Nephron progenitor cell (in vitro differentiated cells): ENCODE results near the gene ZFC3H1.

Experiments used
- DNase-seq: peaks from one replicate; pipeline ENCODE4 v3.0.0; 2021
- H3K27ac Mint-ChIP-seq: 2 replicates; pipeline ENCODE4 v1.8.0; 2021; ENCODE audit warnings: mild to moderate bottlenecking, moderate library complexity, mixed read lengths
- H3K27me3 Mint-ChIP-seq: 2 replicates; pipeline ENCODE4 v1.8.0; 2021; ENCODE audit warnings: mild to moderate bottlenecking, low read depth, mixed read lengths; ENCODE audit not compliant: poor library complexity
- H3K36me3 Mint-ChIP-seq: 2 replicates; pipeline ENCODE4 v1.8.0; 2021; ENCODE audit warnings: low read depth, mixed read lengths
- H3K4me1 Mint-ChIP-seq: 2 replicates; pipeline ENCODE4 v1.8.0; 2021; ENCODE audit warnings: mixed read lengths
- H3K4me3 Mint-ChIP-seq: 2 replicates; pipeline ENCODE4 v1.8.0; 2021; ENCODE audit warnings: mild to moderate bottlenecking, moderate library complexity, mixed read lengths
- H3K9me3 Mint-ChIP-seq: 2 replicates; pipeline ENCODE4 v1.8.0; 2021; ENCODE audit warnings: mild to moderate bottlenecking, moderate library complexity, mixed read lengths
- TF ChIP-seq, protein P1 (sequence below): fragments of 200-600 bp; sonication (generic); IDR thresholded peaks from 2 replicates; pipeline ENCODE4 v1.5.0; 2021; ENCODE audit warnings: antibody characterized with exemption

ZFC3H1 gene

DNA sequence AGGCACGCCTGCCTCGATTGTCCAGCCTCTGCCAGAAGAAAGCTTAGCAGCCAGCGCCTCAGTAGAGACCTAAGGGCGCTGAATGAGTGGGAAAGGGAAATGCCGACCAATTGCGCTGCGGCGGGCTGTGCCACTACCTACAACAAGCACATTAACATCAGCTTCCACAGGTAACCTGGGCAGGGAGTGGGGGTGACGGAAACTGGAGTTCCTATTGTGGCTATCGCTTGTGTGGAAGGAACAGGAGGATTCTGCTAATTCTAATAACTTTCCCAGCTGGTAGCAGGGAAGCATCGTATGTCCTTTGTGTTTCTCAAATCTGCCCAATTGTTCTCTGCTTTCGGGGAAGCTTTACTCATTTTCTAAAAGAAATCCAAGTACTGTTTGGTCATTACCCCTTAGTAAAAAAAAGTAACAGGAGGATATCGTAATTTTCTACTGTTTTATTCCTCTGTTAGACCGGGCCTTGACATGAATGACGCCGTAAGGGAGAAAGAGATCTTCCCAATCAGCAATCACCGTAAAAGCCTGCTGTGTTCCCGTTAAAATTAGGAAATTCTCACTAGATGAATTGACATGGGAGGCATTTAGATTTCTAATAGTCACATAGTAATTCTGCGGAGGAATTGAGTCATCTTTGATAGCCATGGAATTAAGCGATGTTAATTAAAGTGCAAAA, 902 bp upstream of the ZFC3H1 start:
- TF ChIP-seq, protein P1, sequence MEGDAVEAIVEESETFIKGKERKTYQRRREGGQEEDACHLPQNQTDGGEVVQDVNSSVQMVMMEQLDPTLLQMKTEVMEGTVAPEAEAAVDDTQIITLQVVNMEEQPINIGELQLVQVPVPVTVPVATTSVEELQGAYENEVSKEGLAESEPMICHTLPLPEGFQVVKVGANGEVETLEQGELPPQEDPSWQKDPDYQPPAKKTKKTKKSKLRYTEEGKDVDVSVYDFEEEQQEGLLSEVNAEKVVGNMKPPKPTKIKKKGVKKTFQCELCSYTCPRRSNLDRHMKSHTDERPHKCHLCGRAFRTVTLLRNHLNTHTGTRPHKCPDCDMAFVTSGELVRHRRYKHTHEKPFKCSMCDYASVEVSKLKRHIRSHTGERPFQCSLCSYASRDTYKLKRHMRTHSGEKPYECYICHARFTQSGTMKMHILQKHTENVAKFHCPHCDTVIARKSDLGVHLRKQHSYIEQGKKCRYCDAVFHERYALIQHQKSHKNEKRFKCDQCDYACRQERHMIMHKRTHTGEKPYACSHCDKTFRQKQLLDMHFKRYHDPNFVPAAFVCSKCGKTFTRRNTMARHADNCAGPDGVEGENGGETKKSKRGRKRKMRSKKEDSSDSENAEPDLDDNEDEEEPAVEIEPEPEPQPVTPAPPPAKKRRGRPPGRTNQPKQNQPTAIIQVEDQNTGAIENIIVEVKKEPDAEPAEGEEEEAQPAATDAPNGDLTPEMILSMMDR: no peak
- peaks cover 3% of the 10 kb centered on the region for H3K9me3 Mint-ChIP-seq

DNA sequence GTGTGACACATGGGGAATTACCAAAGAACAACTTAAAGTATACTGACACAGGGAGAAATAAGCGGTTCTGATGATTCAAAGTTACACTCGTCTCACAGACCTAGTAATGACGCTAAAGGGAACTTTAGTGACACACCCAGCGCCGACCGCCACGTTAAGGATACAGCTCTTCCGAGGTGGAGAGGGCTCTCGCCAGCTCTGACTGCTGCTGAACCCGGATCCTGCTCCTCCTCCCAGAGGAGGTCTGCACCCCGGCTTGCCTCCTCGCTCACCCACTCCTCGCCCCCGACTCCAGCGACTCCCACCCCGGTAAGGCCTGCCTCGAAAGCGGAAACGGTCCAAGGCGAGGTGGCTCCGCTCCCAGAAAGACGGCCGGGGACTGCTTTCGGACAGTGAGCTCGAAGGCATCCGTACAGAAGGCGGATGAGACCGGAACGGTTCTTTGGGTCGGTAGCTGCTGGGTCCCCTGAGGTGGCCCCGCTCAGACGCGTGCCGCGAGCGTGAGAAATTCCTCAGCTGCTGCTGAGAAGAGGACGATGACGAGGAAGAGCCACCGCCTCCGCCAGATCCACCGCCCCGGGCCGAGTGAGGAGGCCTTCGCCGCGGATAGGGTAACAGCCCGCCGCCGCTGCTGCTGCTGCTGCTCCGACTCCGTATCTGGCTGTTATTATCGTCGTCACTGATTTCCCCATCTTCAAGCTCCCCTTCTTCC, 643 bp downstream of the ZFC3H1 start:
- TF ChIP-seq, protein P1: no peak
- DNase-seq: peak; percentile 75
- H3K36me3 Mint-ChIP-seq: peaks cover 25% of the 10 kb centered on the region
- H3K4me3 Mint-ChIP-seq: peak overlapping the region; percentile 100
- H3K4me1 Mint-ChIP-seq: peaks cover 29% of the 10 kb centered on the region
- peak overlapping the region; percentile 100 for H3K27ac Mint-ChIP-seq
- H3K27me3 Mint-ChIP-seq: no peaks in the 10 kb centered on the region
- H3K9me3 Mint-ChIP-seq: peaks cover 3% of the 10 kb centered on the region

More for the DNA sequence above, 902 bp upstream of the ZFC3H1 start:
- Mint-ChIP-seq H3K4me1 (peaks cover 29% of the 10 kb centered on the region), H3K36me3 (peaks cover 27% of the 10 kb centered on the region), H3K27ac (peak overlapping the region; percentile 100), H3K27me3 (no peaks in the 10 kb centered on the region), H3K4me3 (peak overlapping the region; percentile 100)
- no peak for DNase-seq

DNA sequence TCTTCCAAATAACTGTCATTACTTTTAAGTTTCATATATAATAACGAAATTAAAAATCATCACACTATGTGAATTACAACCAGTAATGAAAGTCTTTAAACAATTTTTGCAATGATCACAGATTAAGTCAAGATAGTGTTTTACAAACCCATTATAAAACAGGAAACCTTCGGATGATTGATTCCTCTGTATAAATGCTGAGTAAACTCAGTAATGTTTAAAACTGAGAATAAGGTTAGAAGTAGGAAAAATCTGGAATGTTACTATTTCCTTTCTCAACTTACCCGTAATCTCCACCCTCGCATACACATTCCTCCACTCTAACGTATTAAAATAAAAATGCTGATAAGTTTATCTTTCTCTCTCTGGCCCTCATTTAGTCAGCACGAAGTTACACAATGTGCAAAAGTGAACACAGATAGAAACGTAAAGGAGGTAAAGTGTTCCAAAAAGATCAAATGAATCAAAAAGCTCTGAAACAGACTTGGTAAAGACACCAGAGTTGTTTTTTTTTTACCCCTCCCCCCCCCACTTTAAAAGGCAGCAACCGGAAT, 1.6 kb downstream of the ZFC3H1 start:
- H3K4me1 Mint-ChIP-seq: peaks cover 24% of the 10 kb centered on the region
- peaks cover 3% of the 10 kb centered on the region for H3K9me3 Mint-ChIP-seq
- TF ChIP-seq, protein P1: no peak
- H3K36me3 Mint-ChIP-seq: peaks cover 17% of the 10 kb centered on the region
- no peak for DNase-seq
- H3K27ac Mint-ChIP-seq: peak overlapping the region; percentile 57
- H3K4me3 Mint-ChIP-seq: peak overlapping the region; percentile 100
- no peaks in the 10 kb centered on the region for H3K27me3 Mint-ChIP-seq

DNA sequence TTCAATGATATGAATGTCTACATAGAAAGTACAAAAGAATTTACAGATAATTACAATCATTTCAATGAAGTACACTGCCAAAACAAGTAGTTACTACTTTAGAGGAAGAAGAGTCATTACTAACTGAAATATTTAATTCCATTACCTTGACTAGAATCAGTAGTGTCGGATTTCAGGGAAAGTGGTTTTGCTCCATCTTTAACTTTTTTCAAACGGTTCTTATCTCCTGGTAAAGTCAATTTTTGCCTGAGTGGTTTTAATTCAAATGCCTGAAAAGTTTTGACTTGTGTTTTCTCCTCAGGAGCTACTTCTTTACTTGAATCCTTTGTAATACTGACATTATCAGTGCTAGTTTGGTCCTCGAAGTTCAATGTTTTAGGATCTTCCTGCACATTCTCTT, 6.9 kb downstream of the ZFC3H1 start:
- Mint-ChIP-seq H3K36me3 (peaks cover 3% of the 10 kb centered on the region), H3K27me3 (no peaks in the 10 kb centered on the region), H3K27ac (no peak overlapping the region), H3K4me3 (no peak overlapping the region), H3K4me1 (peaks cover 3% of the 10 kb centered on the region), H3K9me3 (no peaks in the 10 kb centered on the region)
- TF ChIP-seq, protein P1: no peak
- no peak for DNase-seq

DNA sequence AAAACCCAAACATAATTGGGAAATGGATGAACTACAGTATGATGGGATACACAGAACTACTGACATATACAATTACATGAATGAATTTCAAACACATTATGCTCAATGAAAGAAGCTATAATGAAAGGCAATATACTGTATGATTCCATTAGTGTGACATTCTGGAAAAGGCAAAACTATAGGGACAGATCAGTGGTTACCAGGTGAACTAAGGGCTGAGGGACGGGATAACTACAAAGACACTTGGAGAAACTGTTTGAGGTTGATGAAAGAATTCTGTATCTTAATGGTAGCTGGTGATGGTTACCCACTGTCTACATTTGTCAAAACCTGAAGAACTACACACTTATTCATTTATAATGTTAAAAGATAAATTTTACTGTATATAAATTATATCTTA, 7.7 kb downstream of the ZFC3H1 start:
- no peak for DNase-seq
- no peaks in the 10 kb centered on the region for H3K9me3 Mint-ChIP-seq
- H3K4me1 Mint-ChIP-seq: no peaks in the 10 kb centered on the region
- H3K36me3 Mint-ChIP-seq: no peaks in the 10 kb centered on the region
- H3K27me3 Mint-ChIP-seq: no peaks in the 10 kb centered on the region
- H3K27ac Mint-ChIP-seq: no peak overlapping the region
- H3K4me3 Mint-ChIP-seq: no peak overlapping the region
- TF ChIP-seq, protein P1: no peak
